HepG2 (cell line): ENCODE measurements around the gene DDX1. TPM values are rescaled to one million over a fixed set of nuclear protein-coding genes. Genes with fewer than 3 reads are reported as not detected.

Experiments used
- CENPX ChIP-seq: sonication (generic); formaldehyde crosslinking; IDR thresholded peaks from 2 replicates; pipeline ENCODE4 v1.9.0; 2021; ENCODE audit warnings: mild to moderate bottlenecking, missing genetic modification reagents, moderate library complexity
- DBP ChIP-seq: sonication (generic); formaldehyde crosslinking; IDR thresholded peaks from 2 replicates; pipeline ENCODE4 v1.4.0; 2020; ENCODE audit warnings: missing genetic modification reagents; ENCODE audit errors: not compliant biosample characterization
- GTF2F1 ChIP-seq: fragments of 150-350 bp; IDR thresholded peaks from 2 replicates; pipeline ENCODE4 v1.6.1; 2014; ENCODE audit warnings: low read length
- MNT ChIP-seq: fragments of 450-650 bp; IDR thresholded peaks from 2 replicates; pipeline ENCODE4 v1.6.1; 2016
- MXD1 ChIP-seq: sonication (generic); formaldehyde crosslinking; IDR thresholded peaks from 2 replicates; pipeline ENCODE4 v1.4.0; 2020; ENCODE audit warnings: mild to moderate bottlenecking, missing genetic modification reagents
- SOX13 ChIP-seq, 3 experiments: fragments of 450-650 bp in 1 of 3; sonication (generic) in 1 of 3; formaldehyde crosslinking in 1 of 3; IDR thresholded peaks in 2 of 3; conservative IDR thresholded peaks in 1 of 3; 2 replicates each; pipeline versions ENCODE4 v1.5.0 to v1.6.1; 2016 to 2020; ENCODE audit warnings: antibody characterized with exemption in 1 of 3, mild to moderate bottlenecking in 1 of 3, missing compliant biosample characterization in 1 of 3, missing genetic modification reagents in 1 of 3, moderate library complexity in 1 of 3
- ZNF205 ChIP-seq: IDR thresholded peaks from 2 replicates; pipeline ENCODE4 v1.6.1; 2018; ENCODE audit warnings: missing biosample characterization, missing genetic modification reagents
- polyA plus RNA-seq, 8 experiments: library from polyadenylated mRNA; depleted of rRNA in 3 of 8; stranded (reverse) in 7 of 8; unstranded in 1 of 8; fragments of >200 nt; fragmentation: Illumina TruSeq in 4 of 8; extraction: Trizol in 4 of 8; gene quantifications; 2 replicates each; pipeline versions ENCODE4 v1.2.1 to v1.2.3, GENCODE V29; 2011 to 2016; ENCODE audit warnings: low read depth in 4 of 8, missing spikeins in 1 of 8, mixed read lengths in 1 of 8; ENCODE audit not compliant: insufficient read depth in 1 of 8
- total RNA-seq, 5 experiments: library from RNA; depleted of rRNA; stranded (reverse); fragments of >200 nt; fragmentation: Illumina TruSeq; extraction: Trizol; gene quantifications; 2 replicates each; pipeline ENCODE4 v1.2.3, GENCODE V29; 2016; ENCODE audit warnings: low read depth in 1 of 5
- TF ChIP-seq, protein P1 (sequence below): sonication (generic); formaldehyde crosslinking; IDR thresholded peaks from 2 replicates; pipeline ENCODE4 v1.5.1; 2020; ENCODE audit warnings: mild to moderate bottlenecking, missing genetic modification reagents, moderate library complexity

The DDX1 gene
- total and polyA plus RNA-seq, 2 of the 13 experiments (the other 11 are each of a cell fraction or from before 2014, with no cell fraction given): 81.6 to 130 TPM

GRCh38 chr2:15591373-15591691 lies 336 bp upstream of the DDX1 start (continued):
- TF ChIP-seq, protein P1, sequence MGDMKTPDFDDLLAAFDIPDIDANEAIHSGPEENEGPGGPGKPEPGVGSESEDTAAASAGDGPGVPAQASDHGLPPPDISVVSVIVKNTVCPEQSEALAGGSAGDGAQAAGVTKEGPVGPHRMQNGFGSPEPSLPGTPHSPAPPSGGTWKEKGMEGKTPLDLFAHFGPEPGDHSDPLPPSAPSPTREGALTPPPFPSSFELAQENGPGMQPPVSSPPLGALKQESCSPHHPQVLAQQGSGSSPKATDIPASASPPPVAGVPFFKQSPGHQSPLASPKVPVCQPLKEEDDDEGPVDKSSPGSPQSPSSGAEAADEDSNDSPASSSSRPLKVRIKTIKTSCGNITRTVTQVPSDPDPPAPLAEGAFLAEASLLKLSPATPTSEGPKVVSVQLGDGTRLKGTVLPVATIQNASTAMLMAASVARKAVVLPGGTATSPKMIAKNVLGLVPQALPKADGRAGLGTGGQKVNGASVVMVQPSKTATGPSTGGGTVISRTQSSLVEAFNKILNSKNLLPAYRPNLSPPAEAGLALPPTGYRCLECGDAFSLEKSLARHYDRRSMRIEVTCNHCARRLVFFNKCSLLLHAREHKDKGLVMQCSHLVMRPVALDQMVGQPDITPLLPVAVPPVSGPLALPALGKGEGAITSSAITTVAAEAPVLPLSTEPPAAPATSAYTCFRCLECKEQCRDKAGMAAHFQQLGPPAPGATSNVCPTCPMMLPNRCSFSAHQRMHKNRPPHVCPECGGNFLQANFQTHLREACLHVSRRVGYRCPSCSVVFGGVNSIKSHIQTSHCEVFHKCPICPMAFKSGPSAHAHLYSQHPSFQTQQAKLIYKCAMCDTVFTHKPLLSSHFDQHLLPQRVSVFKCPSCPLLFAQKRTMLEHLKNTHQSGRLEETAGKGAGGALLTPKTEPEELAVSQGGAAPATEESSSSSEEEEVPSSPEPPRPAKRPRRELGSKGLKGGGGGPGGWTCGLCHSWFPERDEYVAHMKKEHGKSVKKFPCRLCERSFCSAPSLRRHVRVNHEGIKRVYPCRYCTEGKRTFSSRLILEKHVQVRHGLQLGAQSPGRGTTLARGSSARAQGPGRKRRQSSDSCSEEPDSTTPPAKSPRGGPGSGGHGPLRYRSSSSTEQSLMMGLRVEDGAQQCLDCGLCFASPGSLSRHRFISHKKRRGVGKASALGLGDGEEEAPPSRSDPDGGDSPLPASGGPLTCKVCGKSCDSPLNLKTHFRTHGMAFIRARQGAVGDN (CRISPR knock-in tag): no peak
- TF ChIP-seq MNT (no peak; the same call in 1 of the 2 replicates), MXD1 (CRISPR knock-in tag) (no peak), GTF2F1 (no peak), CENPX (no peak), ZNF205 (CRISPR knock-in tag) (no peak), DBP (CRISPR knock-in tag) (peak; percentile 63), SOX13 (IDR thresholded peaks at IDR 0.05) (no peak), SOX13 (CRISPR knock-in tag; conservative IDR thresholded peaks at IDR 0.05 in 1 of 2, IDR thresholded peaks at IDR 0.05 in 1 of 2) (no peak)
